ENCODE data around the gene LIPC.

The LIPC gene

DNA sequence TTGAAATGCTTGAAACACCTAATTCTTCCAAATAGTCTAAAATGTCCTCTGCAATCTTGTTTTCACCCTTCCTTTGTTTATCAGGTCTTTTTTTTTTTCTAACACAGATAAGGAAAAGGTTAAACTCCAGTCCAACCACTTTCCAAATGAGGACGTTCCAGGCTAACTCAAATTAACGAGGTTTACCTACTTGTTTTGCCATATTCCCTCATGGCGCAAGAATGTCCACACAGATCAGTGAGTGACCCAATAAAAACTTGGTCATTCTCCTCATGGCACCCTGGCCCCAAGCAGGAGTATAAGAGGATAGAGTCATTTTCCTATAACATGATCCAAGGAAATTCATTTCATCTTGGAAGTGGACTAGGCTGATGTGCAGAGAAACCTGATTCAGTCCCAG, 6.6 kb upstream of the LIPC start:
- TF ChIP-seq EZH2 (IDR thresholded peaks at IDR 0.05; ENCODE audit: borderline replicate concordance, low read depth, low read length, severe bottlenecking) = no peak
- TF ChIP-seq, protein P1, sequence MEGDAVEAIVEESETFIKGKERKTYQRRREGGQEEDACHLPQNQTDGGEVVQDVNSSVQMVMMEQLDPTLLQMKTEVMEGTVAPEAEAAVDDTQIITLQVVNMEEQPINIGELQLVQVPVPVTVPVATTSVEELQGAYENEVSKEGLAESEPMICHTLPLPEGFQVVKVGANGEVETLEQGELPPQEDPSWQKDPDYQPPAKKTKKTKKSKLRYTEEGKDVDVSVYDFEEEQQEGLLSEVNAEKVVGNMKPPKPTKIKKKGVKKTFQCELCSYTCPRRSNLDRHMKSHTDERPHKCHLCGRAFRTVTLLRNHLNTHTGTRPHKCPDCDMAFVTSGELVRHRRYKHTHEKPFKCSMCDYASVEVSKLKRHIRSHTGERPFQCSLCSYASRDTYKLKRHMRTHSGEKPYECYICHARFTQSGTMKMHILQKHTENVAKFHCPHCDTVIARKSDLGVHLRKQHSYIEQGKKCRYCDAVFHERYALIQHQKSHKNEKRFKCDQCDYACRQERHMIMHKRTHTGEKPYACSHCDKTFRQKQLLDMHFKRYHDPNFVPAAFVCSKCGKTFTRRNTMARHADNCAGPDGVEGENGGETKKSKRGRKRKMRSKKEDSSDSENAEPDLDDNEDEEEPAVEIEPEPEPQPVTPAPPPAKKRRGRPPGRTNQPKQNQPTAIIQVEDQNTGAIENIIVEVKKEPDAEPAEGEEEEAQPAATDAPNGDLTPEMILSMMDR (IDR thresholded peaks at IDR 0.05; ENCODE audit: borderline replicate concordance, extremely low read depth, low read length, poor library complexity, severe bottlenecking) = no peak
- Histone ChIP-seq H3K36me3 (ENCODE audit: insufficient read depth, low read length) (no peaks in the 10 kb centered on the region), H3K4me2 (ENCODE audit: insufficient read depth, low read length) (no peak overlapping the region), H3K79me2 (ENCODE audit: insufficient read depth, low read length) (no peaks in the 10 kb centered on the region), H3K27me3 (ENCODE audit: insufficient read depth, low read length, poor library complexity) (no peaks in the 10 kb centered on the region), H3K4me1 (ENCODE audit: insufficient read depth, low read length) (no peaks in the 10 kb centered on the region), H3K4me3 (ENCODE audit: low read depth in 1 of 2, low read length in 2 of 2) (no peak overlapping the region), H3K9me3 (ENCODE audit: insufficient read depth, low read length, severe bottlenecking) (no peaks in the 10 kb centered on the region), H3K9ac (ENCODE audit: low read depth, low read length) (no peak overlapping the region), H2AFZ (ENCODE audit: low read depth, low read length) (no peak overlapping the region), H4K20me1 (ENCODE audit: insufficient read depth, low read length) (no peaks in the 10 kb centered on the region), H3K27ac (ENCODE audit: low read length) (no peak overlapping the region)
- DNase-seq = no peak
- no peak for ATAC-seq (ENCODE audit: insufficient read depth, low read depth)

DNA sequence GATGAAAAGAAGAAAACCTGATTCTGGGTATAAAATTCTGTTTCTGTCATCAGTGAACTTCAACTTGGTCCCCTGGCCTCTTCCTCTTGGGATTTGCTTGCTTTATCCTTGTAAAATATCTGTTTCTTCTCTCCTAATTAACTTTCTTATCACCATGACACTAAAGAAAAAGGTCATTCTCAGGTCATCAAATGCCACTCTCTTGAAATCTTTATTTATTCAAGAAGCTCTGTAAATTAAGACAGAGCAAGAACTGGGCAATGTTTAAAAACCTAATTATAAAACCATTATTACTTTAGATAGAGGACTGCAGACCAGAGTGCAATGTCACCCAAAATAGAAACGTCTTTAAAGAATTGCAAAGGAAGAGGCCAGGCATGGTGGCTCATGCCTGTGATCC, 6.0 kb upstream of the LIPC start:
- DNase-seq (no peak), ATAC-seq (ENCODE audit: insufficient read depth, low read depth) (no peak)
- Histone ChIP-seq H4K20me1 (ENCODE audit: insufficient read depth, low read length) (no peaks in the 10 kb centered on the region), H3K27me3 (ENCODE audit: insufficient read depth, low read length, poor library complexity) (no peaks in the 10 kb centered on the region), H3K9me3 (ENCODE audit: insufficient read depth, low read length, severe bottlenecking) (no peaks in the 10 kb centered on the region), H3K79me2 (ENCODE audit: insufficient read depth, low read length) (no peaks in the 10 kb centered on the region), H3K27ac (ENCODE audit: low read length) (no peak overlapping the region), H2AFZ (ENCODE audit: low read depth, low read length) (no peak overlapping the region), H3K4me1 (ENCODE audit: insufficient read depth, low read length) (no peaks in the 10 kb centered on the region), H3K4me2 (ENCODE audit: insufficient read depth, low read length) (no peak overlapping the region), H3K4me3 (ENCODE audit: low read depth in 1 of 2, low read length in 2 of 2) (no peak overlapping the region), H3K9ac (ENCODE audit: low read depth, low read length) (no peak overlapping the region), H3K36me3 (ENCODE audit: insufficient read depth, low read length) (no peaks in the 10 kb centered on the region)
- TF ChIP-seq, protein P1 (IDR thresholded peaks at IDR 0.05; ENCODE audit: borderline replicate concordance, extremely low read depth, low read length, poor library complexity, severe bottlenecking) = no peak
- TF ChIP-seq EZH2 (IDR thresholded peaks at IDR 0.05; ENCODE audit: borderline replicate concordance, low read depth, low read length, severe bottlenecking) = no peak

DNA sequence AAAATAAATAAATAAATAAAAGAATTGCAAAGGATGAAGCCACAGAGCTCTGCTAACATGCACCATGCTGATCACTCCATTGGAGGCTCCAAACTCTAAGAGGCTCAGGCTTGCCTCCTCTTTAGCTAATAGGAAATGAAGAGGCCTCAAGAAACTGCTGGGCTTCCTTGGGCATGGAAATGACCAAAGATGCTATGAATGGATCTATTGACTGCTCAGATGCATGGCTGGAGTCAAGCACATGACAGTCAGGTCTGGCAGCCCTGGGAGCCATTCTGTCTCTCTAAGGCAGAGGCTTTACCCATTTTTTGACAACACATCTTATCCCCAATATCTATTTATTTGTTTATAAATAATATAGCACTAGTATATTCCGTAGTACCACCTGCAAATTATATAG, 5.3 kb upstream of the LIPC start:
- no peaks in the 10 kb centered on the region for H4K20me1 ChIP-seq (ENCODE audit: insufficient read depth, low read length)
- TF ChIP-seq, protein P1 (IDR thresholded peaks at IDR 0.05; ENCODE audit: borderline replicate concordance, extremely low read depth, low read length, poor library complexity, severe bottlenecking) = no peak
- TF ChIP-seq EZH2 (IDR thresholded peaks at IDR 0.05; ENCODE audit: borderline replicate concordance, low read depth, low read length, severe bottlenecking) = no peak
- ATAC-seq (ENCODE audit: insufficient read depth, low read depth) = no peak
- no peak overlapping the region for H2AFZ ChIP-seq (ENCODE audit: low read depth, low read length)
- no peak overlapping the region for H3K9ac ChIP-seq (ENCODE audit: low read depth, low read length)
- H3K36me3 ChIP-seq (ENCODE audit: insufficient read depth, low read length) = no peaks in the 10 kb centered on the region
- no peaks in the 10 kb centered on the region for H3K9me3 ChIP-seq (ENCODE audit: insufficient read depth, low read length, severe bottlenecking)
- H3K27me3 ChIP-seq (ENCODE audit: insufficient read depth, low read length, poor library complexity) = no peaks in the 10 kb centered on the region
- no peak for DNase-seq
- no peaks in the 10 kb centered on the region for H3K79me2 ChIP-seq (ENCODE audit: insufficient read depth, low read length)
- no peak overlapping the region for H3K4me2 ChIP-seq (ENCODE audit: insufficient read depth, low read length)
- no peak overlapping the region for H3K4me3 ChIP-seq (ENCODE audit: low read depth in 1 of 2, low read length in 2 of 2)
- H3K27ac ChIP-seq (ENCODE audit: low read length) = no peak overlapping the region
- H3K4me1 ChIP-seq (ENCODE audit: insufficient read depth, low read length) = no peaks in the 10 kb centered on the region

DNA sequence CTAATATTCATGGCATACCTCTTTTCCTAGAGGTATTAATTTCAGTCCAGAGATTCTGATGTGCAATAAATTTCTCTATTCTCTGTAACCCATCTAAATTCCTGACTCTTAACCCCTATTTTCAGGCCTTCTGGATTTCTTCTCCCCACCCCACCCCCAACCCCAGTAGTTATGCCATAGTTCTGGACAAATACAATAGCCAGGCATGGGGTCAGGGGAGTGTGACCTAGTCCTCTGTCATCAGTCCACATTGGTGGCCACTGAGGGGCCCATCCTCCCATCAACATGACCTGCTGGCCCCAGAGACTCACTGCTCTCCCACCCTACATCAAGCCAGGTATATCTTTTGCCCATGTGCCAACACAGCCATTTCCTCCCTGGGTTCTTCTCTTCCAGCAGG, 3.8 kb upstream of the LIPC start:
- TF ChIP-seq EZH2 (IDR thresholded peaks at IDR 0.05; ENCODE audit: borderline replicate concordance, low read depth, low read length, severe bottlenecking) = no peak
- TF ChIP-seq, protein P1 (IDR thresholded peaks at IDR 0.05; ENCODE audit: borderline replicate concordance, extremely low read depth, low read length, poor library complexity, severe bottlenecking) = no peak
- Histone ChIP-seq H3K79me2 (ENCODE audit: insufficient read depth, low read length) (no peaks in the 10 kb centered on the region), H3K27me3 (ENCODE audit: insufficient read depth, low read length, poor library complexity) (no peaks in the 10 kb centered on the region), H3K4me1 (ENCODE audit: insufficient read depth, low read length) (no peaks in the 10 kb centered on the region), H3K36me3 (ENCODE audit: insufficient read depth, low read length) (no peaks in the 10 kb centered on the region), H3K9ac (ENCODE audit: low read depth, low read length) (no peak overlapping the region), H3K4me2 (ENCODE audit: insufficient read depth, low read length) (no peak overlapping the region), H2AFZ (ENCODE audit: low read depth, low read length) (no peak overlapping the region), H3K4me3 (ENCODE audit: low read depth in 1 of 2, low read length in 2 of 2) (no peak overlapping the region), H4K20me1 (ENCODE audit: insufficient read depth, low read length) (no peaks in the 10 kb centered on the region), H3K9me3 (ENCODE audit: insufficient read depth, low read length, severe bottlenecking) (no peaks in the 10 kb centered on the region), H3K27ac (ENCODE audit: low read length) (no peak overlapping the region)
- no peak for ATAC-seq (ENCODE audit: insufficient read depth, low read depth)
- DNase-seq = no peak

Measured in DND-41 (cell line).